ENCODE results near the gene ETS2. TPM values are rescaled to one million over a fixed set of nuclear protein-coding genes. Genes with fewer than 3 reads are reported as not detected.

ETS2 gene
- total and polyA plus RNA-seq, 12 donors, result 15.1 to 66.8 (median 44.6) TPM

GRCh38 chr21:38787461-38788274 is 18.1 kb upstream of the ETS2 start:
- intact Hi-C loops (cut with DNase I), result no loop called here
- TF ChIP-seq, protein P1, sequence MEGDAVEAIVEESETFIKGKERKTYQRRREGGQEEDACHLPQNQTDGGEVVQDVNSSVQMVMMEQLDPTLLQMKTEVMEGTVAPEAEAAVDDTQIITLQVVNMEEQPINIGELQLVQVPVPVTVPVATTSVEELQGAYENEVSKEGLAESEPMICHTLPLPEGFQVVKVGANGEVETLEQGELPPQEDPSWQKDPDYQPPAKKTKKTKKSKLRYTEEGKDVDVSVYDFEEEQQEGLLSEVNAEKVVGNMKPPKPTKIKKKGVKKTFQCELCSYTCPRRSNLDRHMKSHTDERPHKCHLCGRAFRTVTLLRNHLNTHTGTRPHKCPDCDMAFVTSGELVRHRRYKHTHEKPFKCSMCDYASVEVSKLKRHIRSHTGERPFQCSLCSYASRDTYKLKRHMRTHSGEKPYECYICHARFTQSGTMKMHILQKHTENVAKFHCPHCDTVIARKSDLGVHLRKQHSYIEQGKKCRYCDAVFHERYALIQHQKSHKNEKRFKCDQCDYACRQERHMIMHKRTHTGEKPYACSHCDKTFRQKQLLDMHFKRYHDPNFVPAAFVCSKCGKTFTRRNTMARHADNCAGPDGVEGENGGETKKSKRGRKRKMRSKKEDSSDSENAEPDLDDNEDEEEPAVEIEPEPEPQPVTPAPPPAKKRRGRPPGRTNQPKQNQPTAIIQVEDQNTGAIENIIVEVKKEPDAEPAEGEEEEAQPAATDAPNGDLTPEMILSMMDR (IDR thresholded peaks at IDR 0.05), result no peak
- no peak for TF ChIP-seq POLR2A (IDR thresholded peaks at IDR 0.05)
- Histone ChIP-seq H3K27ac (no peak overlapping the region), H3K27me3 (no peaks in the 10 kb centered on the region), H3K4me3 (no peak overlapping the region), H3K4me1 (replicated peaks in 1 of 2) (no peaks in the 10 kb centered on the region), H3K9me3 (replicated peaks in 1 of 3) (peaks cover 0 to 2% (median 0%) of the 10 kb centered on the region in 3 donors), H3K36me3 (replicated peaks in 1 of 2) (no peaks in the 10 kb centered on the region)
- DNase-seq, result peak in 6 of 7 donors; percentile 53 to 75 (median 56)
- WGBS, 4 donors, result 51 to 83% (median 63%) methylated on average over 7 to 19 of the region's 19 CpGs

- WGBS, 4 donors, result 71 to 84% (median 80%) methylated on average over 4 of the region's 4 CpGs
- intact Hi-C loops (cut with DNase I), result no loop called here
Measured at GRCh38 chr21:38788275-38788905, 17.3 kb upstream of the ETS2 start.

DNA sequence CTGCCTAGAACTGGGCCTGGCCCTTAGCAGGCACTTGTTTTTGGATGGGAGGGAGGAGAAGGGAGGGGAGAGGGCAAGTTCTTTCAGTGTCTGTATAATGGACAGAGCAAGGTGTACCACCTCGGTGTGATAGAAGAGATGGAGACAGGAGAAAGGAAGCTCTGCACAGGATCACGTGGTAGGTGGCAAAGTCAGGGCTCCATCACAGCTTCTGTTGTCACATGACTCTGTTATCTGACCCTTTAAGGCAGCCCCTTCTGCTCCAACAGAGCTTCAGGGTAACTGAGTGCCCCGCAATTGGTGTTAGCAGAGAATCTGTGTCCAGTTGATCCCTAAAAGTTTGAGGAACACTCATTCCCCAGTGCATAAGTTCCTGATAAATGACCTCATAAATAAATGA is 16.5 kb upstream of the ETS2 start:
- no peak overlapping the region for H3K27ac ChIP-seq
- H3K9me3 ChIP-seq (replicated peaks in 1 of 3), result no peaks in the 10 kb centered on the region
- DNase-seq, result no peak
- intact Hi-C loops (cut with DNase I), result no loop called here
- H3K27me3 ChIP-seq, result no peaks in the 10 kb centered on the region
- no peak for TF ChIP-seq POLR2A (IDR thresholded peaks at IDR 0.05)
- TF ChIP-seq, protein P1 (IDR thresholded peaks at IDR 0.05), result no peak
- WGBS, 4 donors, result 80 to 90% (median 85%) methylated on average over 3 of the region's 3 CpGs
- no peaks in the 10 kb centered on the region for H3K36me3 ChIP-seq (replicated peaks in 1 of 2)
- H3K4me1 ChIP-seq (replicated peaks in 1 of 2), result no peaks in the 10 kb centered on the region
- H3K4me3 ChIP-seq, result no peak overlapping the region

More at GRCh38 chr21:38788275-38788905, 17.3 kb upstream of the ETS2 start:
- Histone ChIP-seq H3K4me1 (replicated peaks in 1 of 2) (no peaks in the 10 kb centered on the region), H3K4me3 (no peak overlapping the region), H3K36me3 (replicated peaks in 1 of 2) (no peaks in the 10 kb centered on the region), H3K27me3 (no peaks in the 10 kb centered on the region), H3K27ac (no peak overlapping the region), H3K9me3 (replicated peaks in 1 of 3) (no peaks in the 10 kb centered on the region)
- TF ChIP-seq, protein P1 (IDR thresholded peaks at IDR 0.05), result no peak
- TF ChIP-seq POLR2A (IDR thresholded peaks at IDR 0.05), result no peak
- no peak for DNase-seq

- no peaks in the 10 kb centered on the region for H3K27me3 ChIP-seq
- no peak overlapping the region for H3K4me3 ChIP-seq
- no peaks in the 10 kb centered on the region for H3K4me1 ChIP-seq (replicated peaks in 1 of 2)
- DNase-seq, result no peak
- no peaks in the 10 kb centered on the region for H3K36me3 ChIP-seq (replicated peaks in 1 of 2)
- 73 to 77% (median 77%) methylated on average over 7 of the region's 7 CpGs for WGBS, 4 donors
- TF ChIP-seq, protein P1 (IDR thresholded peaks at IDR 0.05), result no peak
- no peak for TF ChIP-seq POLR2A (IDR thresholded peaks at IDR 0.05)
- intact Hi-C loops (cut with DNase I), result no loop called here
- no peaks in the 10 kb centered on the region for H3K9me3 ChIP-seq (replicated peaks in 1 of 3)
- H3K27ac ChIP-seq, result no peak overlapping the region
Measured at GRCh38 chr21:38790059-38790458, 15.7 kb upstream of the ETS2 start.
